T follicular helper cell (primary cell): ENCODE results near the gene PEX5L.

Source experiments
- DNase-seq: peaks from one replicate; pipeline ENCODE4 v3.0.0-alpha.2; 2020; ENCODE audit warnings: low read depth

PEX5L gene

DNA sequence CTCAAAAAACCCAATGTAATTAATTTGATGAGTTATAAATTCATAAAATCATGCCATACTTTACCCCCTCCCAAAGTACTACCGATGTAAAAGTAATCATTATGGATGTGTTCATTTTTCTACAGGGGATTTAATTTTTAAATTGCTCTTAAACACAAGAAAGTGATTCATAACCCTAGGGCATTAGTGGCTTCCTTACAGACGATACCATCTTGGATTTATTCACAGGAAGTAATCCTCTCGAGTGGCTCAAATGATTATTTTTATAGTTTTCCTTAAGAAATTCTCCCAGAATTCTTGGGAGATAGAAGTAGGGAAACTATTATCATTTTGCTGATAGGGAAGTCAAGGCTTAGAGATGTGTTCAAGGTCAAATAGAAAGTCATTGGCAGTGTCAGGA, 80.9 kb downstream of the PEX5L start:
- DNase-seq = no peak

DNA sequence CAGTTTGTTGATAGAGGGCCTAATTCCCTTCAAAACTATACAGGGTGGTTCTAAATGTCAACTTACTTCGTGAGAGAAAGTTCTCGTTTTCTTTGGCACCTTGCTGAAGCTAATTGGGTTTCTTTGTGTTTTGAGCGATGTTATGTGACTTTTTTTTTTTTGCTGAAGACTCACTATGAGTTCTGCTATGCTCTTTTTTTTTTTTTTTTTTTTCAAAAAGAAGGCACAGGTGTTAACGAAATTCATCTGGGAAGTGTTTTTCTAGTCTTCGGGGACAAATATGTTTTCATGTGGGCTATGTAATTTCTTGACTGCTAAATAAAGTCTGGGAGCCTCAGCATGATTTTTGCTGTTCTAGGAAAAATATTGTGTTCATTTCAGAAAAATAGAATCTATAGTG, 81.5 kb downstream of the PEX5L start:
- DNase-seq = no peak

- no peak for DNase-seq
Measured at GRCh38 chr3:179953993-179954870, 82.5 kb downstream of the PEX5L start.

DNA sequence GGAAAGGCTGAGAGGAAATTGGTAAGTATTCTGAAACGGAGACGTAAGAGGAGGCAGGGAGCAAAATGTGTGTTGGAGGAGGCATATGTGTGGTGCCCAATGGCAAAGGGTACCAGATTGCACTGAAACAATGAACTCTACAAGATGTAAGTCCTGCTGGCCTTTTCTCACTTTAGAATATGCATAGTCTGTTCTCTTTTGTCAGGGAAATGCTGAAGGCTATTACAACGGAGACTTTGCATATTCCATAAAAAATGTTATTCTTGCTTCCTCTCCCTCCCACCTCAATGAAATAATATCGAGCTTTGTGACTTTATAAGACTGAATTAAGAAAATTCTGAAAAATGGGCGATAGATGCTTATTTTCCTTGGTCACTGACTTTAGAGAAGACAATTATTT, 85.9 kb downstream of the PEX5L start:
- no peak for DNase-seq

DNA sequence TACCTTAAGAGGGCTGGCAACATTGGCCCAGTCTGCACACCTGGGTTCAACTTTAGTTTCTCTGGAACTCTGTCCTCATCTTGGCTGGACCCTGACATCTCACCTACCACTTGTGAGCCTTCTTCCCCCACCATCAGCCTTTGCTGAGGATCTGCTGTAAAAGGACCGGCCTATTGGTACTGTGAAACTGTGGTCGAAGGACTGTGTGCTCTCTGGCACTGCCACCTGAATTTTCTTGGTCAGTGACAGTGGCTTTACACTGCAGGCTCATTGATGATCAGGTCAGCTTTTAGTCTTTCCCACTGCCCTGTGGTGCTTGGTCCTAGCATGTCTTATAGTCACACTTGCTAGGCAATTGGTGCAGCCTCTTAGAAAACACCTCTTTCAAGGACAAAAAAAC, 86.9 kb downstream of the PEX5L start:
- DNase-seq = no peak

DNA sequence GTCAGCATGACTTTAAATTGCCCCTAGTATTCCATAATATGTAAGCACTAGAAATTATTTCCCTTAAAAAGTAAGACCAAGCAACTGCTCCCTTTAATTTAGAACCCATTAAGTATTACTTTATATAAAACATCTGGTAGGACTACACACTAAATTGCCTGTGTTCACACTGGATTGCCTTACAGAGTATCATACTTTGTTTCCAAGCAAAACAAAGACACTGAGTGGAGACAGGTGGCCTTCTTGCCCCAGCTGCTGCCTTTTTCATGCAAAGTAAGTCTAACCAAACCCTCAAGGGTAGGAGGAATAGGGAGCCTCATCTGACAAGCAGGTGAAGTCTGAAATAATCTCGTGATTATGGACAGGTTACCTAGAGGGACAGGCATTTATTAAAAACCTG, 87.3 kb downstream of the PEX5L start:
- no peak for DNase-seq

DNA sequence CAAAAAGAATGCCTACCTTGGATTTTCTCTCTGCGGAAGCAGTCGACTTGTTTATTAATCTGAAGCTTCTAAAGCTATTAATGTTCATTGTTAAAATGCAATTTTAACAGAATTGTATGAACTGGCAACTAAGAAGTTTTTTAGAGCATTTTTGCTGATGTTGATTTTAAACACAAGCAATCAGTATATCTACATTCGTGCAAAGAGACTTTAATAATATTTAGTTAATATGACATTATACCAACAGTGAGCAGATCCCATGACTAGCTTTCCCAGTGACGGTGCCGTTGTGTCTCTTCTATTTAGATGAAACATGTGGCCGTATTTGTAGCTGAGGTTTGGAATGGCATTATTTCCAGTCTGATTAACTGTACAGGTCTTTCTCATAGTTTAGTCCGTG, 88.0 kb downstream of the PEX5L start:
- no peak for DNase-seq

DNA sequence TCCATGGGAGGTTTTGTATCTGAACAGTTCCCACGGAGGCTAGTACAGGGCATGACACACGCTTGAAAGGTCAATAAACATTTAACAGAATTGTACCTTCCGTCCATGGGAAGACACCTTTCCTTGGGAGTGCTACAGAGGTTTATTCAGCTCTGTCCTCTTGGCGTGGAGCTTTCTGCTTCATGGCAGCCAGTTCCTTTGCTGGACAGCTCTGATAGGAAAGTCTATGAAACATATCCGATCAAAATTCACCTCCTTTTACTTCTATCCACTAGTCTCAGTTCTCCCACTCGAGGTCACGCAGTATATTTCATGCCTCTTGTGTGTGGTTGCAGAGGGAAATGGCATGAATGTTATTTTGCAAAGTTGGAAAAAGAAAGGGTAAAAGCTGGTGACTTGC, 91.2 kb downstream of the PEX5L start:
- no peak for DNase-seq

DNA sequence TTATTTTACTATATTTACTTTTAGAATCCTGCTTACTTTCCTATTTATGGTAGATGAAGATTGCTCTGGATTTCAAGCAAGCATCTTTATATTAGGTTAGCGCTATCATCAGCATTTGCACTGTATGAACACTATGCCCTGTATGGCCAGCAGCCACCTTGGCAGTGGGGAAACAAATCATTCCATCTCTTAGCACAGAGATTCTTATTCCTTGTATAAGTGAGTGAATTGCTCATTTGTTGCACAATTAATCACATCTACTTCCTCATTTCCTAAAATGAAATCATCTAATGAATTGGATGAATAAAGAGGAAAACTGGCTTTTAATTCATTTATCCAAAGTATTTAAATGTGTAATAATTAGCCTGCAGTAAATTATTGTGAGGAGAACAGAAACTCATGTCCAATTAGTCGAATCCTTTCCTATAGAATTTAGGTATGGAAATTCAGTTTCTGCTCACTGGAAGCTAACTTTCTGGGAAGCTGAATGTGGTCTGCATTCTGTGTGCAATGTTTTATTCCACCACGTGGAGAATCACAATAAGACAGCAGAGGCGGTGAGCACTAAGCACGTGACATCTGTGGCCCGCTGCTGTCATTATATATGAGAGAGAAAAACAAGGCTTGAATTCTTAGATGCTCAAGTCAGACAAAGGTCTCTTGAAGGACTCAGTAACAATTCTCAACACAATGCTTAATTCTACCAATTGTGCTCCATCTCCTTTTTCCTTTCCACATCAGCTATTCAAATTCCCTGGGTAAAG, 93.4 kb downstream of the PEX5L start:
- DNase-seq = no peak

DNA sequence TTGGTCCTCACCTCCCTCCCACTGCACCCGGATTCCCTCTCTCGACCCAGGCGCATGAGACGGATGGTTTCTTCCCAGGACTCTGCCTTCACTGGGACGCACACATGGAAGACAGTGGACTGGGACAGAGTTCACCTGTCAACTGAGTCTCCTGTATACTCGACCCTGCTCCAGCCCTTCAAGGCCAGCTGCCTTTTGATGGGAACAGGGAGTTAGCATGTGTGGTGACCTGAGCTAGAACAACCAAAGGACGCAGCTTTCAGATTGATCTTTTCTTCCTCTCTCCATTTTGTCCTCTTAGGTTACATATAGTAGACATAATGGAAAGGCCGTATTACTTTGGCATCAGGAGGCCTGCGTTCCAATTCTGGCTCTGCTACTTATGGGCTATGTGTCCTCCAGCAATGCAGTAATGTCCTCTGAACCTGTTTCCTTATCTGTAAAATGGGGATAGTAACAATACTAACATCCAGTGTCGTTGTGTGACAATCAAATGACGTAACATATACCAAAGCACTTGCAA, 94.1 kb downstream of the PEX5L start:
- no peak for DNase-seq

DNA sequence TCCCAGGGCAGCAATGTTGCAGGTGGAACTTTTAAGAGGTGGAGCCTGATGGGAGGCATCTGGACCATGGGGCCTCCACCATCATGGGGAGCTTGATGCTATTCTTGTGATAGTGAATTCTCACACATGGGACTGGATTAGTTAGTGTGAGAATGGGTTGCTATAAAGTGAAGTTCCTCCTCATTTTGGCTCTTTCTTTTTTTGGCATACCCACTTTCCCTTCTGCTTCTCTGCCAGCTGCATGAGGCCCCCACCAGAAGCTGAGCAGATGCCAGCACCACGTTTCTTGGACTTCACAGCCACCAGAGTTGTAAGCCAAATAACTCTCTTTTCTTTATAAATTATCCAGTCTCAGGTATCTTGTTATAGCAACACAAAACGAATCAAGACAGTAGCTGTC, 101.0 kb downstream of the PEX5L start:
- no peak for DNase-seq

GRCh38 chr3:179933914-179934313, 102.8 kb downstream of the PEX5L start:
- no peak for DNase-seq

- DNase-seq = no peak
Measured at GRCh38 chr3:179933080-179933479, 103.7 kb downstream of the PEX5L start.

DNA sequence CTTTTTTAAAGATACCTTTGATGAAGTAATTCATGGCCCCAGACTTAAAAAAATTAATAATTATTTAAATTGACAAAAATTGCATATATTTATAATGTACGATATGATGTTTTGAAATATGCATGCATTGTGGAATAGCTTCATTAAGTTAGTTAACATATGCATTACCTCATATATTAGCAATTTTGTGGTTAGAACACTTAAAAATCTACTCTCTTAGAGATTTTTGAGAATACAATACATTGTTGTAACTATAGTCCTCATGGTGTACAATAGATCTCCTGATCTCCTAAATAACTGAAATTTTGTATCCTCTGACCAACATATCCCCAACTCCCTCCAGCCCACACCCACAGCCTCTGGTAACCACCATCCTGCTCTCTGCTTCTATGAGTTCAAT, 104.1 kb downstream of the PEX5L start:
- no peak for DNase-seq

DNA sequence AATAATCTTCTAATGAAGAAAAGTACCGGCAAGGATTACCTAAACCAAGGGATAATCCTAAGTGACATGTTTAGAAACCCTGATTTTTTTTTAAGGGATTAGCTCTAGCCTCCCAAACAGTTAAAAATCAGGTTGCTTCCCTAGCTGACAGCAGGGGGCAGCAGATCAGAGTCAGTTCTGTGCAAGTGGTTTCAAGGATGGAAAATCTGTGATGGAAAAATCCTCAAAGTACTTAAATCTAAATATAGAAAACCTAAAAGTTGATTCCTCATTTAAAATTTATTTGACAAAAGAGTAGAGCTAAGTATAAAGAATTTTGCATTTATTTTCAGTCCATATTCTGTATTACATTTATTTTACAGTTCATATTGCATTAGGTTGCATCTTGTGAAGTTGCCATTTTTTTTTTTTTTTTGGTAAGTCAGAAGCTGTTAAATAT, 107.6 kb downstream of the PEX5L start:
- DNase-seq = peak; percentile 11

DNA sequence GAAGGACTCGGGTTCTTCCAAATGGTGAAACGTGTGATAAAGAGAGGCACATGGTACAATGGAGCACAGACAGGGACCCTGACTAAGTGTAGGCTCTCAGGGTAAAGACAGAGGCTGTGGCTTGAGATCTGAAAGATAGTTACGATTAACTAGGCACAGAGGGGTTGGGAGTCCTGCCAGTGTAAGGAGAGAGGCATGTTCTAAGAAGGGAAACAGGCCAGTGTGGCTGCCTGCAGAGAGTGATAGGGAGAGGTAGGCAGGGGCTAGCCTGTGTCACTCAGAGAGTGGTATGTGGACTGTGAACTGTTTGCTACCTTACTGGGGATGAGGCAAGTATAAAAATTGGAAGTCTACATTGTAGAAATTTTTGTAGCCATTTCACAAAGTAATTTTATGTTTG, 109.5 kb downstream of the PEX5L start:
- DNase-seq = no peak

DNA sequence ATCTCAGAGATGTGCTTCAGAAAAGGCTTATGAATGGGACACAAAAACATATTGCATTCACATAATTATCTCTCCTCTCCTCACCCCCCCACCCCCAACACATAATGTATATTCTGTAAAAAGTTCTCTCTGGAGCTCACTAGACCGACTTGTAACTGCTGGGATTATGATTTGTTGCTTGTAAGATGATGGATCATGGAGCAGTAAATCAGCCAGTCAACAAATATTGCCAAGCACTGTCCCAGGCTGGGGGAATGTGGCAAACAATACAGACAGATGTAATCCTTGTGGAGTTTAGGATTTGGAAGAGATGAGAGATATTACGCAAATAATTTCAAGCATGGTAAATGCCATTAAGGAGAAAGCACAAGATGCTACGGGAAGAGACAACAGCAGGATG, 114.8 kb downstream of the PEX5L start:
- DNase-seq = no peak

DNA sequence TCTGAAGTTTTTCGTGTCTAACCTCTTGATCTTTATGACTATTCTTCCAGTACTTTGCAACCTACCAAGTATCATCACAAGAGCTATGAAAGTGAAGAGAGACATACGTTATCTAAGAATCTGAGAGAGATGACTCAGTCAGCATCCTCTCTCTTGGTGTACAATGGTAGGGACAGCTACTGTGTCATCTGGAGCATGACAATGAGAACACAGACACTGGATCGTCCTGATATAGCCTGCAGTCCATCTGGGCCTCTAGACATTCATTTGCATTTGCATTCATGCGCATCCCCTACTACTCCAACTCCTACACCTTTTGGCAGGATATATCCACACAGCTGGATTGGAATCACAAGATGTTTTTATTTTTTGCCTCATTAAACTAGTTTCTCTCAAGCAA, 115.2 kb downstream of the PEX5L start:
- no peak for DNase-seq

- DNase-seq = no peak
Measured at GRCh38 chr3:179907784-179908482, 128.8 kb downstream of the PEX5L start.

DNA sequence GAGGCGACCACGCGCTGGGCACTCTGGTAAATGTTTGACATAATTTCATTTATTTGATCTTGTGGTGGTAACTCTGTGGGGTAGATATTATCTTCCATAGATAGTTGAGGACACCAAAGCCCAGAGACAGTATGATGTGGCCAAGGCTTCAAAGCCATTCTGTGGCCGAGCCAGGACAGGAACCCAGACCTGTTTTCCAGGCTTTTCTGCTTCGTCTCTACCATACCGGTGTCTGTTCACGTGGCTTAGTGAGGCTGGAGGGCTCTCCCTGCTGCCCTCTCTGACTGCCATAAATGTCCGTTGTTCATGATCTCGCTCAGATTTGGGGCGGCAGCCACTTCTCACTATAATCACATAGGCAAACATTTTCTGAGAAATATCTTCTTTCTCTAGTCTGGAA, 134.7 kb downstream of the PEX5L start:
- no peak for DNase-seq

GRCh38 chr3:179898024-179898423, 138.7 kb downstream of the PEX5L start:
- DNase-seq = no peak

DNA sequence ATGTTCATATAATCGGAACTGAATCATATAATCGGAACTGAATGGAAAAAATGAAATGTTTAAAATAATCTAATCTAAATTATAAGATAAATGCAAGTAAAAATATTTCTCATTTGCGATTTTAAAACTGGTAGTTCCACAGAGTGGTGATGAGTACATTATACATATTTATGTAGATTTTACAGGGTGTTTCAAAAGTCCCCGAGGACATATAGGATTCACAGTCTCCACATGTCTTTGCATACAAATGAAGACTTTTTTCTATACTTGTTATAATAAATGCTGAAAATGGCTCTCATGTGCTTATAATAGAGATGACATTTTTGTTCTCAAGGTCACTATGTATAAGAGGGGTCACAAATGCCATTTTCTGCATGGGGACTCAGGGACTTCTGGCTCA, 139.5 kb downstream of the PEX5L start:
- no peak for DNase-seq

GRCh38 chr3:179896507-179896906, 140.2 kb downstream of the PEX5L start:
- no peak for DNase-seq
